Small intestine (tissue), 7 donors: Measurements from ENCODE around the gene BICC1. TPM values are rescaled to one million over a fixed set of nuclear protein-coding genes. Genes with fewer than 3 reads are reported as not detected.

Experiments
- DNase-seq, 2 donors: peaks; one replicate each; pipeline versions ENCODE4 v3.0.0 to v3.0.0-alpha.2; 2013
- FAIRE-seq: peaks from 2 replicates; lab custom pipeline; 2012; peaks lifted over from hg19 to GRCh38; lab: Jason Lieb, UNC
- H3K27ac ChIP-seq, 3 donors: one replicate each; pipeline ENCODE4 v1.5.1; 2013; ENCODE audit warnings: low read length in 2 of 3, mild to moderate bottlenecking in 2 of 3, control low read depth in 1 of 3, inconsistent platforms in 1 of 3, low read depth in 1 of 3, moderate library complexity in 1 of 3
- H3K27me3 ChIP-seq, 3 donors: one replicate each; pipeline ENCODE4 v1.6.1; 2013; ENCODE audit warnings: low read length in 3 of 3, inconsistent platforms in 1 of 3; ENCODE audit not compliant: control insufficient read depth in 3 of 3, insufficient read depth in 3 of 3
- H3K36me3 ChIP-seq, 3 donors: one replicate each; pipeline ENCODE4 v1.6.1; 2013; ENCODE audit warnings: low read length in 3 of 3, inconsistent platforms in 1 of 3, low read depth in 1 of 3, mild to moderate bottlenecking in 1 of 3, moderate library complexity in 1 of 3; ENCODE audit not compliant: control insufficient read depth in 3 of 3, insufficient read depth in 2 of 3
- H3K4me1 ChIP-seq, 3 donors: one replicate each; pipeline ENCODE4 v1.6.1; 2013; ENCODE audit warnings: low read length in 2 of 3, inconsistent platforms in 1 of 3, low read depth in 1 of 3, mild to moderate bottlenecking in 1 of 3, moderate library complexity in 1 of 3; ENCODE audit not compliant: control insufficient read depth in 3 of 3, insufficient read depth in 2 of 3
- H3K4me3 ChIP-seq, 3 donors: one replicate each; pipeline ENCODE4 v1.5.1; 2013; ENCODE audit warnings: low read length in 3 of 3, control low read depth in 1 of 3, inconsistent platforms in 1 of 3, low read depth in 1 of 3, mild to moderate bottlenecking in 1 of 3, moderate library complexity in 1 of 3
- H3K9me3 ChIP-seq, 2 donors: one replicate each; pipeline ENCODE4 v1.6.1; 2013; ENCODE audit warnings: low read depth in 1 of 2, low read length in 1 of 2; ENCODE audit not compliant: control insufficient read depth in 2 of 2, insufficient read depth in 1 of 2
- WGBS, 3 donors: extraction: QIAGEN DNeasy Blood & Tissue Kit; methylation state at CpG; one replicate each; pipeline ENCODE4 v1.1.7; 2013; 5-methylcytosine and 5-hydroxymethylcytosine counted together
- polyA plus RNA-seq, 4 donors: library from polyadenylated mRNA; stranded (reverse) in 3 of 4; unstranded in 1 of 4; fragments of 200-250 nt in 3 of 4; fragments of 120-200 nt in 1 of 4; gene quantifications; one replicate each; pipeline versions ENCODE4 v1.2.1 to v1.2.3, GENCODE V29; 2013
- donor health status: healthy with polysubstance abuse.
- donor health status: control.
- donor health status: control.
- donor health status: Bipolar disorder and iron deficiency.
- donor health status: healthy.

BICC1 gene
- polyA plus RNA-seq, 4 donors = 0.81 to 4.7 (median 1.3) TPM; not detected in 1

DNA sequence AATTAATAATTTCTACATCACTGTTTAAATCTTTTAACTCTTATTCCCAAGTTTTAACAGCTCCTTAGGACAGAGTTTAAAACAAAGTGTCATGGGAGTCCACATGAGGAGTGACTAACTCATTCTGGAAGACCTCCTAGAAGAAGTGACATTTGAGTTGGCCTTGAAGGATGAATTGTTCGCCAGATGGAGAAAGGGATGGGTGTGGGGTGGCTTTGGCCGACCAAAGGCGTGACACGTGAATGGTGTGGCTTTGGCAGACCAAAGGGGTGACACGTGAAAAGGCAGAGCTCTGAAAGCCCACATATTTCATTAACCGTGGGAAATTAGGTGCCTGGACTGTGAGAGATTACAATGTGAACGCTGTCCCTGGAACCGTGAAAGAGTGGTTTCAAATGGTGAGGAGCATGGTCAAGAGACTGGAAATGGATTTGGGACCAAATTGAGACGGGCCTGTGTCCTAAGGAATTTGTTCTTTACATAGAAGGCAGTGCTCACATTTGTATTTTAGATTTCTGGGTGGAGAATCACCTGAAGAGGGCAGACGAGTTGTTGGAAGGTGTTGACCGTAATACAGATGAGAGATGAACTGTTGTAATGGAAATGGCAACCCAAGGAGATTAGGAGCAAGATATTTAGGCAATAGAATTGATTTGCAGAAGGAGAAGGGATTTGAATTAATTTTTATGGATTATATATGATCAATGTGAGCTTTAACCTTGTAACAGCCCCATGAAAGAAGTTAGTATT is 228.1 kb downstream of the BICC1 start:
- Histone ChIP-seq H3K27me3 (no peaks in the 10 kb centered on the region), H3K9me3 (no peaks in the 10 kb centered on the region), H3K27ac (no peak overlapping the region), H3K4me3 (no peak overlapping the region), H3K36me3 (no peaks in the 10 kb centered on the region), H3K4me1 (no peaks in the 10 kb centered on the region)
- 80 to 89% (median 84%) methylated on average over 11 of the region's 11 CpGs for WGBS, 3 donors
- DNase-seq (no peak), FAIRE-seq (no peak)

- H3K4me3 ChIP-seq = no peak overlapping the region
- DNase-seq (no peak), FAIRE-seq (no peak)
- H3K36me3 ChIP-seq = no peaks in the 10 kb centered on the region
- no peaks in the 10 kb centered on the region for H3K4me1 ChIP-seq
- 67 to 74% (median 70%) methylated on average over 4 of the region's 4 CpGs for WGBS, 3 donors
- no peaks in the 10 kb centered on the region for H3K27me3 ChIP-seq
- H3K27ac ChIP-seq = no peak overlapping the region
- H3K9me3 ChIP-seq = no peaks in the 10 kb centered on the region
These were observed 229.0 kb downstream of the BICC1 start for GRCh38 chr10:58741673-58742072.

DNA sequence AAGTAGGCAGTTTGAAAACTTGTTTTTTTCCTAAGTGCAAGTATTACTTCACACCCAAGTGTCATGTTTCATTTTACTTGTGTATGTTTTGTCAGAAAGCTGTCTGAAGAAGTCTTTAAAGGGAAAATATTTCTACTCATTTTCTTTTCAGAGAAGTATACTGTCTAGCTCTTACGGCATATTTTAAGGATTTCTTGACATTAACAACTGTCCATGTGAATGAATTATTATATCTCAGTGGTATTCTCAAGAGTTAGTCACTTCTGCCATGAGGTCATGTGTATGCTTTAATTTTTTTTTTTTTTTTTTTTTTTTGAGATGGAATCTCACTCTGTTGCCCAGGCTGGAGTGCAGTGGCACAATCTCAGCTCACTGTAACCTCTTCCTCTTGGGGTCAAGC is 229.5 kb downstream of the BICC1 start:
- no peak overlapping the region for H3K4me3 ChIP-seq
- no peaks in the 10 kb centered on the region for H3K9me3 ChIP-seq
- H3K36me3 ChIP-seq = no peaks in the 10 kb centered on the region
- 71 to 97% (median 92%) methylated on average over 1 of the region's 1 CpG for WGBS, 3 donors
- no peaks in the 10 kb centered on the region for H3K27me3 ChIP-seq
- FAIRE-seq (no peak), DNase-seq (no peak)
- no peak overlapping the region for H3K27ac ChIP-seq
- H3K4me1 ChIP-seq = no peaks in the 10 kb centered on the region

DNA sequence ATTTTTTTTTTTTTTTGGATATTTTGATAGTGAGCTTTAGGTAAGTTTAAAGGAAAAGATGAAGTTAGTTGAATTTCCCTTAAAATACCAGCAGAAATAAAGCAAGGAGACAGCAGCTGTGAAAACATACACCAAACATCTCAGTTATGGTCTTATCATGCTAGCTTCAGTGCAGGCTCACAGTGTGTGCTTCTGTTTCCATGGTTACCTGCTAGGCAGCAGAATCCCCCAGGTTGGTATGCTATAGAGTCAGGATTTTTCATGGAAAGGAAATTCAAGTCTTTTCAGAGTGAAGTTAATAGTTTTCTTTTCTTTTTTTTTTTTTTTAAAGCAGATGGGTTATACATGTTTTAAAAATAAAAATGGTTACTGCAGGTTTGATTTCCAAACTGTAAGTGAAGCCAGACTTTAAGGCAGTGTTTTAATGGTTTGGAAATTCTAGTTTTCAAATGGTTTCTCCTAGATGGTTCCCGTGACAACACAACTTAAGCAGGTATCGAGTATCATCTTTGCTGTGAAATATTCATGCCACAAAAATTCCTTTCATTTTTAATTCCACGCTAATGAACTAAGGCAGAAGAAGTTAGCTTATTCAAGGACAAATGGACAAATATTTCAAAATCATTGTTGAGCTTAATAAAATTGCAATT is 230.9 kb downstream of the BICC1 start:
- WGBS, 3 donors = 71 to 80% (median 76%) methylated on average over 3 of the region's 3 CpGs
- Histone ChIP-seq H3K36me3 (no peaks in the 10 kb centered on the region), H3K27ac (no peak overlapping the region), H3K9me3 (no peaks in the 10 kb centered on the region), H3K4me1 (no peaks in the 10 kb centered on the region), H3K4me3 (no peak overlapping the region), H3K27me3 (no peaks in the 10 kb centered on the region)
- FAIRE-seq = no peak
- no peak for DNase-seq

DNA sequence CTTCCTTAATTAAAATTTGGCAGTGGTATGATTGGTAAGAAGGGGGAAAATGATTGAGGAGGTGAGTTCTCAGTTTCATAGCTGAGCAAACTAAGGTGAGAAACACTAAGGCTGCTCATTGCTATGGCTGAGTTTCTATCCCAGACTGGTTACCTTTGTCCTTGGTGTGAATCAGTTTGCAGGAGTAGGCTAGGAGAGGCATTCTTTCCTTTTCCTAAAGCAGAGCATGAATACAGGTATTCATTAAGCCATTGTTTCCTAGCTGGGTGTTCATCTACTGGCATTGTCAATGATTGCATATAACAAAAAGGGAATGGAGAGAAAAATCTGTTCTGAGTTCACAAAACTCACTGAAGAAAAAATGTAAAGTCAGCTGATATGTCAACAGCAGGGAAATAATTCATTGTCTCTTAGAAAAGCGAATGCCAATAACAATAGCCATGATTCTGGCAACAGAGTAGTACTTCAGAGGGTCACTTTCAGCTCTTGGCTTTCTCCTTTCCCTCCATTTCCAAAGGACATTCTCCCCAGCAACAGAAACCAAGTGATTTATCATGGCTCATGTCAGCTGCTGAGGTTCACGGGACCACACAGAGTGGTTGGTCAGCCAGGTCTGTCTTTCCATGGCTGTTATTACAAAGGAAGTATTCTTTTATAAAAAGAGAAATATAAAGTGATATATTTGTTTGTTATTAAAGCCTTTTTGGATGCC is 234.0 kb downstream of the BICC1 start:
- no peak overlapping the region for H3K27ac ChIP-seq

DNA sequence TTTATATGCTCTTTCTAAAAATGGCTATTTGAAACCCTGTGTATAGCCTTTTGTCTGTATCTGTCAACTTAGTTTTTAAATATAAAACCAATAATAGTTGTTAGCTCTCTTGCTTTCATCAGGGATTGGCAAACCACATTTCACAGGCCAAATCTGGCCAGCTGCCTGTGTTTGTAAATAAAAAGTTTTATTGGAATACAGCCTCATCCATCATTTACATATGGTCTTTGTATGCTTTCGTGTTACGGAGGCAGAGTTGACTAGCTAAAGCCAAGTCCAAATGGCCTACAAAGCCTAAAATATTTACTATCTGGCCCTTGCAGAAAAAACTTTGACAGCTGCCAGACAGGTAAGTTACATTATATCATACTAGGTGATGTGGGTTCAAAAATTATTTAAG is 235.0 kb downstream of the BICC1 start:
- H3K27ac ChIP-seq = no peak overlapping the region
- 68 to 72% (median 72%) methylated on average over 2 of the region's 2 CpGs for WGBS, 3 donors
- H3K9me3 ChIP-seq = no peaks in the 10 kb centered on the region
- H3K4me3 ChIP-seq = no peak overlapping the region
- H3K36me3 ChIP-seq = no peaks in the 10 kb centered on the region
- no peaks in the 10 kb centered on the region for H3K27me3 ChIP-seq
- no peaks in the 10 kb centered on the region for H3K4me1 ChIP-seq
- no peak for DNase-seq
- FAIRE-seq = no peak

More for the DNA sequence above, 234.0 kb downstream of the BICC1 start:
- Histone ChIP-seq H3K9me3 (no peaks in the 10 kb centered on the region), H3K36me3 (no peaks in the 10 kb centered on the region), H3K4me3 (no peak overlapping the region), H3K4me1 (no peaks in the 10 kb centered on the region), H3K27me3 (no peaks in the 10 kb centered on the region)
- no peak for FAIRE-seq
- WGBS, 3 donors = 53 to 84% (median 68%) methylated on average over 2 of the region's 2 CpGs
- DNase-seq = no peak

GRCh38 chr10:58752665-58753064 is 240.0 kb downstream of the BICC1 start:
- no peak overlapping the region for H3K27ac ChIP-seq
- H3K4me3 ChIP-seq = no peak overlapping the region
- peaks cover 0 to 21% (median 4%) of the 10 kb centered on the region in 3 donors for H3K4me1 ChIP-seq
- no peaks in the 10 kb centered on the region for H3K9me3 ChIP-seq
- WGBS, 3 donors = 63 to 81% (median 72%) methylated on average over 3 of the region's 3 CpGs
- H3K36me3 ChIP-seq = no peaks in the 10 kb centered on the region
- FAIRE-seq = no peak
- DNase-seq = no peak
- no peaks in the 10 kb centered on the region for H3K27me3 ChIP-seq

DNA sequence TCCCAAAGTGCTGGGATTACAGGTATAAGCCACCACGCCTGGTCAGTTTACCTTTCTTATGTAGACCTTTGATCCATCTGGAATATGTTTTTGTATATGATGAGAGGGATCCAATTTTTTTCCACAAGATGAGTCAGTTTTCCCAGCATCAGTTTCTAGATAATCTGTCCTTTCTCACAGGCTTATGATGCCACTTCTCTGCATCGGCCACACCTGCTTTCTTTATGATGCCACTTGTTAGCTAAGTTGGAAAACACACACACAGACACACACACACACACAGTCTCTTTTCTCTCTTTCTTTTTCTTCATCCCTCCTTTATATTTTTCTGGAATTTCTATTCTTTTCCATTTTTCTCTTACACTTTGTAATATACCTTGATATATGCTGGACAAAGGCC is 240.8 kb downstream of the BICC1 start:
- Histone ChIP-seq H3K4me3 (no peak overlapping the region), H3K27ac (no peak overlapping the region), H3K9me3 (no peaks in the 10 kb centered on the region), H3K36me3 (no peaks in the 10 kb centered on the region), H3K4me1 (peaks cover 0 to 27% (median 4%) of the 10 kb centered on the region in 3 donors), H3K27me3 (no peaks in the 10 kb centered on the region)
- FAIRE-seq (no peak), DNase-seq (peak in 1 of 2 donors; percentile 22)
- 66 to 81% (median 76%) methylated on average over 2 of the region's 2 CpGs for WGBS, 3 donors
